ENCODE data around the gene CBR4. TPM values are rescaled to one million over a fixed set of nuclear protein-coding genes. Genes with fewer than 3 reads are reported as not detected.

Gene CBR4
- total RNA-seq, 1 experiment from 2014 or later: 48.1 TPM

DNA sequence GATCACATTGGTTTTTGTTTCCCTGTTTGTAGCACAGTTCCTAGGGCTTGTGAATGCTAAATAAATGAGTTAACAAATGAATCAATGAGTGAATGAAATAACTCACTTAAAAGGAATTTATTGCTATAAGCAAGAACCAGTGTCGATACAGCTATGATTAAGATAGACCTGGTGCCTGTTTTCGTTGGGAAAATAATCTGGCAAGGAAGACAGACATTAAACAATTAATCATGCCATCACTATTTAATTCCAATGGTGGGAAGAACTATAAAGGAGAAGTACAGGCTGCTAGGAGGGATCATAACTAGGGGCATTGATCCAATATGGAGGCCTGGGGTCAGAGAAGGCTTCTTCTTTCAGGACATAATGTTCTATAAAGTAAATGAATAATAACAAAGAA, 4.5 kb upstream of the CBR4 start (continued):
- TF ChIP-seq, protein P1, sequence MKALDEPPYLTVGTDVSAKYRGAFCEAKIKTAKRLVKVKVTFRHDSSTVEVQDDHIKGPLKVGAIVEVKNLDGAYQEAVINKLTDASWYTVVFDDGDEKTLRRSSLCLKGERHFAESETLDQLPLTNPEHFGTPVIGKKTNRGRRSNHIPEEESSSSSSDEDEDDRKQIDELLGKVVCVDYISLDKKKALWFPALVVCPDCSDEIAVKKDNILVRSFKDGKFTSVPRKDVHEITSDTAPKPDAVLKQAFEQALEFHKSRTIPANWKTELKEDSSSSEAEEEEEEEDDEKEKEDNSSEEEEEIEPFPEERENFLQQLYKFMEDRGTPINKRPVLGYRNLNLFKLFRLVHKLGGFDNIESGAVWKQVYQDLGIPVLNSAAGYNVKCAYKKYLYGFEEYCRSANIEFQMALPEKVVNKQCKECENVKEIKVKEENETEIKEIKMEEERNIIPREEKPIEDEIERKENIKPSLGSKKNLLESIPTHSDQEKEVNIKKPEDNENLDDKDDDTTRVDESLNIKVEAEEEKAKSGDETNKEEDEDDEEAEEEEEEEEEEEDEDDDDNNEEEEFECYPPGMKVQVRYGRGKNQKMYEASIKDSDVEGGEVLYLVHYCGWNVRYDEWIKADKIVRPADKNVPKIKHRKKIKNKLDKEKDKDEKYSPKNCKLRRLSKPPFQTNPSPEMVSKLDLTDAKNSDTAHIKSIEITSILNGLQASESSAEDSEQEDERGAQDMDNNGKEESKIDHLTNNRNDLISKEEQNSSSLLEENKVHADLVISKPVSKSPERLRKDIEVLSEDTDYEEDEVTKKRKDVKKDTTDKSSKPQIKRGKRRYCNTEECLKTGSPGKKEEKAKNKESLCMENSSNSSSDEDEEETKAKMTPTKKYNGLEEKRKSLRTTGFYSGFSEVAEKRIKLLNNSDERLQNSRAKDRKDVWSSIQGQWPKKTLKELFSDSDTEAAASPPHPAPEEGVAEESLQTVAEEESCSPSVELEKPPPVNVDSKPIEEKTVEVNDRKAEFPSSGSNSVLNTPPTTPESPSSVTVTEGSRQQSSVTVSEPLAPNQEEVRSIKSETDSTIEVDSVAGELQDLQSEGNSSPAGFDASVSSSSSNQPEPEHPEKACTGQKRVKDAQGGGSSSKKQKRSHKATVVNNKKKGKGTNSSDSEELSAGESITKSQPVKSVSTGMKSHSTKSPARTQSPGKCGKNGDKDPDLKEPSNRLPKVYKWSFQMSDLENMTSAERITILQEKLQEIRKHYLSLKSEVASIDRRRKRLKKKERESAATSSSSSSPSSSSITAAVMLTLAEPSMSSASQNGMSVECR (CRISPR knock-in tag; IDR thresholded peaks at IDR 0.05; ENCODE audit: borderline replicate concordance): no peak
- TF ChIP-seq JAZF1 (CRISPR knock-in tag; IDR thresholded peaks at IDR 0.05) (no peak), HMGA2 (CRISPR knock-in tag; IDR thresholded peaks at IDR 0.05) (no peak)
- TF ChIP-seq, protein P2, sequence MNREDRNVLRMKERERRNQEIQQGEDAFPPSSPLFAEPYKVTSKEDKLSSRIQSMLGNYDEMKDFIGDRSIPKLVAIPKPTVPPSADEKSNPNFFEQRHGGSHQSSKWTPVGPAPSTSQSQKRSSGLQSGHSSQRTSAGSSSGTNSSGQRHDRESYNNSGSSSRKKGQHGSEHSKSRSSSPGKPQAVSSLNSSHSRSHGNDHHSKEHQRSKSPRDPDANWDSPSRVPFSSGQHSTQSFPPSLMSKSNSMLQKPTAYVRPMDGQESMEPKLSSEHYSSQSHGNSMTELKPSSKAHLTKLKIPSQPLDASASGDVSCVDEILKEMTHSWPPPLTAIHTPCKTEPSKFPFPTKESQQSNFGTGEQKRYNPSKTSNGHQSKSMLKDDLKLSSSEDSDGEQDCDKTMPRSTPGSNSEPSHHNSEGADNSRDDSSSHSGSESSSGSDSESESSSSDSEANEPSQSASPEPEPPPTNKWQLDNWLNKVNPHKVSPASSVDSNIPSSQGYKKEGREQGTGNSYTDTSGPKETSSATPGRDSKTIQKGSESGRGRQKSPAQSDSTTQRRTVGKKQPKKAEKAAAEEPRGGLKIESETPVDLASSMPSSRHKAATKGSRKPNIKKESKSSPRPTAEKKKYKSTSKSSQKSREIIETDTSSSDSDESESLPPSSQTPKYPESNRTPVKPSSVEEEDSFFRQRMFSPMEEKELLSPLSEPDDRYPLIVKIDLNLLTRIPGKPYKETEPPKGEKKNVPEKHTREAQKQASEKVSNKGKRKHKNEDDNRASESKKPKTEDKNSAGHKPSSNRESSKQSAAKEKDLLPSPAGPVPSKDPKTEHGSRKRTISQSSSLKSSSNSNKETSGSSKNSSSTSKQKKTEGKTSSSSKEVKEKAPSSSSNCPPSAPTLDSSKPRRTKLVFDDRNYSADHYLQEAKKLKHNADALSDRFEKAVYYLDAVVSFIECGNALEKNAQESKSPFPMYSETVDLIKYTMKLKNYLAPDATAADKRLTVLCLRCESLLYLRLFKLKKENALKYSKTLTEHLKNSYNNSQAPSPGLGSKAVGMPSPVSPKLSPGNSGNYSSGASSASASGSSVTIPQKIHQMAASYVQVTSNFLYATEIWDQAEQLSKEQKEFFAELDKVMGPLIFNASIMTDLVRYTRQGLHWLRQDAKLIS (CRISPR knock-in tag; IDR thresholded peaks at IDR 0.05; ENCODE audit: borderline replicate concordance): no peak
- TF ChIP-seq, protein P3, sequence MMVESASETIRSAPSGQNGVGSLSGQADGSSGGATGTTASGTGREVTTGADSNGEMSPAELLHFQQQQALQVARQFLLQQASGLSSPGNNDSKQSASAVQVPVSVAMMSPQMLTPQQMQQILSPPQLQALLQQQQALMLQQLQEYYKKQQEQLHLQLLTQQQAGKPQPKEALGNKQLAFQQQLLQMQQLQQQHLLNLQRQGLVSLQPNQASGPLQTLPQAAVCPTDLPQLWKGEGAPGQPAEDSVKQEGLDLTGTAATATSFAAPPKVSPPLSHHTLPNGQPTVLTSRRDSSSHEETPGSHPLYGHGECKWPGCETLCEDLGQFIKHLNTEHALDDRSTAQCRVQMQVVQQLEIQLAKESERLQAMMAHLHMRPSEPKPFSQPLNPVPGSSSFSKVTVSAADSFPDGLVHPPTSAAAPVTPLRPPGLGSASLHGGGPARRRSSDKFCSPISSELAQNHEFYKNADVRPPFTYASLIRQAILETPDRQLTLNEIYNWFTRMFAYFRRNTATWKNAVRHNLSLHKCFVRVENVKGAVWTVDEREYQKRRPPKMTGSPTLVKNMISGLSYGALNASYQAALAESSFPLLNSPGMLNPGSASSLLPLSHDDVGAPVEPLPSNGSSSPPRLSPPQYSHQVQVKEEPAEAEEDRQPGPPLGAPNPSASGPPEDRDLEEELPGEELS (CRISPR knock-in tag; IDR thresholded peaks at IDR 0.05): no peak

DNA sequence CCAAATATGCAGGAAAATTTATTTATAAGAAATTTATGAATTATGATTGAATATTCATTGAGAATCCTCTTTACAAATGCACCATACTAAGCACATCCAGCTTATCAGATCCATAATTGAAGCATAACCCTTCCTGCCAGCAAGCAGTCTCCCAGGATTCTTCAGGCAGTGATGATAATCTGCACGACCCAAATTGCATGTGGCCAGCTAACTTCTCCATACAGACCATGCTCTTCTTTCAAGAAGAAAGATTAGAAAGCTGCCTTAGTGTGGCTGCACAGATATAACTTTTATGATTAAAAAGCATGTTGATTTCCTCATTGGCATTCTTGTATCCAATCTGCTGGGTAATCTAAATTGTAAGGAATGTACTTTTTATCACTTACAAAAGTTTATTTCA, 3.3 kb upstream of the CBR4 start:
- Mint-ChIP-seq H3K27ac (no peak overlapping the region), H3K36me3 (no peaks in the 10 kb centered on the region), H3K9me3 (no peaks in the 10 kb centered on the region), H3K4me3 (no peak overlapping the region), H3K27me3 (ENCODE audit: low read depth) (no peaks in the 10 kb centered on the region; the same call in 1 of the 2 replicates), H3K4me1 (peaks cover 43% of the 10 kb centered on the region)
- DNase-seq (ENCODE audit: low spot score): no peak
- ChIA-PET CTCF (interaction anchor here (1.0 kb wide), 1 partner anchor 70 kb away, joined by 3 read pairs; no protein-coding TSS in a partner anchor), POLR2A (no interaction called here)
- no peak for ATAC-seq
- no peak for TF ChIP-seq NFE2L1 (CRISPR knock-in tag; IDR thresholded peaks at IDR 0.05)
- TF ChIP-seq GRHL2 (CRISPR knock-in tag; IDR thresholded peaks at IDR 0.05; ENCODE audit: insufficient replicate concordance, severe bottlenecking): no peak
- no peak for TF ChIP-seq ZNF671 (CRISPR knock-in tag; IDR thresholded peaks at IDR 0.05)
- TF ChIP-seq, protein P4, sequence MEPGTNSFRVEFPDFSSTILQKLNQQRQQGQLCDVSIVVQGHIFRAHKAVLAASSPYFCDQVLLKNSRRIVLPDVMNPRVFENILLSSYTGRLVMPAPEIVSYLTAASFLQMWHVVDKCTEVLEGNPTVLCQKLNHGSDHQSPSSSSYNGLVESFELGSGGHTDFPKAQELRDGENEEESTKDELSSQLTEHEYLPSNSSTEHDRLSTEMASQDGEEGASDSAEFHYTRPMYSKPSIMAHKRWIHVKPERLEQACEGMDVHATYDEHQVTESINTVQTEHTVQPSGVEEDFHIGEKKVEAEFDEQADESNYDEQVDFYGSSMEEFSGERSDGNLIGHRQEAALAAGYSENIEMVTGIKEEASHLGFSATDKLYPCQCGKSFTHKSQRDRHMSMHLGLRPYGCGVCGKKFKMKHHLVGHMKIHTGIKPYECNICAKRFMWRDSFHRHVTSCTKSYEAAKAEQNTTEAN (CRISPR knock-in tag; IDR thresholded peaks at IDR 0.05): no peak

DNA sequence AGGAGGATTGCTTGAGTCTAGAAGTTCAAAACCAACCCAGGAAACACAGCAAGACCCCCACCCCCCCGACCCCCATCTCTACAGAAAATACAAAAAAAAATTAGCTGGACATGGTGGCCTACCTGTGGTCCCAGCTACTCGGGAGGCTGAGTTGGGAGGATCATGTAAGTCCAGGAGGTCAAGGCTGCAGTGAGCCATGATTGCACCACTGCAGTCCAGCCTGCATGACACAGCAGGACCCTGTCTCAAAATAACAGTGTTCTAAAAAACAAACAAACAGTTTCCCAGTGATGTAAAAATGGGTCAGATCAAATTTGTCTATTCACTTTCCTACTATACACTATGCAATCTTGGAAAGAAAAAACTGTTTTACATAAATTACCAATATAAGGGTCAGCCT, 2.0 kb upstream of the CBR4 start:
- Mint-ChIP-seq H3K27me3 (ENCODE audit: low read depth) (no peaks in the 10 kb centered on the region; the same call in 1 of the 2 replicates), H3K4me3 (no peak overlapping the region), H3K4me1 (peaks cover 44% of the 10 kb centered on the region), H3K36me3 (no peaks in the 10 kb centered on the region), H3K27ac (no peak overlapping the region), H3K9me3 (no peaks in the 10 kb centered on the region)
- ATAC-seq (no peak), DNase-seq (ENCODE audit: low spot score) (no peak)
- TF ChIP-seq TEAD1 (CRISPR knock-in tag; IDR thresholded peaks at IDR 0.05): no peak
- no peak for TF ChIP-seq SMAD3 (CRISPR knock-in tag; IDR thresholded peaks at IDR 0.05; ENCODE audit: borderline replicate concordance)
- TF ChIP-seq, protein P5, sequence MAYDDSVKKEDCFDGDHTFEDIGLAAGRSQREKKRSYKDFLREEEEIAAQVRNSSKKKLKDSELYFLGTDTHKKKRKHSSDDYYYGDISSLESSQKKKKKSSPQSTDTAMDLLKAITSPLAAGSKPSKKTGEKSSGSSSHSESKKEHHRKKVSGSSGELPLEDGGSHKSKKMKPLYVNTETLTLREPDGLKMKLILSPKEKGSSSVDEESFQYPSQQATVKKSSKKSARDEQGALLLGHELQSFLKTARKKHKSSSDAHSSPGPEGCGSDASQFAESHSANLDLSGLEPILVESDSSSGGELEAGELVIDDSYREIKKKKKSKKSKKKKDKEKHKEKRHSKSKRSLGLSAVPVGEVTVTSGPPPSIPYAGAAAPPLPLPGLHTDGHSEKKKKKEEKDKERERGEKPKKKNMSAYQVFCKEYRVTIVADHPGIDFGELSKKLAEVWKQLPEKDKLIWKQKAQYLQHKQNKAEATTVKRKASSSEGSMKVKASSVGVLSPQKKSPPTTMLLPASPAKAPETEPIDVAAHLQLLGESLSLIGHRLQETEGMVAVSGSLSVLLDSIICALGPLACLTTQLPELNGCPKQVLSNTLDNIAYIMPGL (CRISPR knock-in tag; IDR thresholded peaks at IDR 0.05): no peak
- no peak for TF ChIP-seq RORB (CRISPR knock-in tag; IDR thresholded peaks at IDR 0.05)
- TF ChIP-seq, protein P3 (CRISPR knock-in tag; IDR thresholded peaks at IDR 0.05): no peak
- TF ChIP-seq NR2C2 (CRISPR knock-in tag; IDR thresholded peaks at IDR 0.05): no peak
- ChIA-PET POLR2A (no interaction called here), CTCF (interaction anchor here (1.2 to 1.4 kb wide), 2 partner anchors 34 to 69 kb away, joined by 3 read pairs; no protein-coding TSS in a partner anchor)

Measured in WTC11 (cell line).